Kidney (tissue), 14 donors: ENCODE measurements around the gene GUCY2C. TPM values are rescaled to one million over a fixed set of nuclear protein-coding genes. Genes with fewer than 3 reads are reported as not detected.

Experiments
- DNase-seq, 5 donors: peaks; one replicate each; pipeline ENCODE4 v3.0.0-alpha.2; 2013 to 2020
- FAIRE-seq: peaks from 2 replicates; lab custom pipeline; 2012; peaks lifted over from hg19 to GRCh38; lab: Jason Lieb, UNC
- H3K27ac ChIP-seq, 2 donors: one replicate each; pipeline ENCODE4 v1.7.0; 2013; ENCODE audit warnings: low read depth in 2 of 2, low read length in 2 of 2, inconsistent platforms in 1 of 2
- H3K27me3 ChIP-seq: one replicate; pipeline ENCODE4 v1.7.1; 2013; ENCODE audit warnings: low read length, inconsistent platforms; ENCODE audit not compliant: control insufficient read depth, insufficient read depth
- H3K36me3 ChIP-seq, 3 donors: one replicate each; pipeline versions ENCODE4 v1.7.0 to v1.7.1; 2013; ENCODE audit warnings: low read length in 3 of 3, control low read depth in 1 of 3, inconsistent platforms in 1 of 3; ENCODE audit not compliant: insufficient read depth in 3 of 3, control insufficient read depth in 2 of 3
- H3K4me1 ChIP-seq, 3 donors: one replicate each; pipeline versions ENCODE4 v1.7.0 to v1.7.1; 2013; ENCODE audit warnings: low read length in 3 of 3, inconsistent platforms in 1 of 3, low read depth in 1 of 3; ENCODE audit not compliant: control insufficient read depth in 2 of 3, insufficient read depth in 2 of 3
- H3K4me3 ChIP-seq, 3 donors: one replicate each; pipeline versions ENCODE4 v1.7.0 to v1.8.1; 2013; ENCODE audit warnings: low read length in 3 of 3, control low read depth in 1 of 3, inconsistent platforms in 1 of 3
- H3K9ac ChIP-seq, 3 donors: one replicate each; pipeline versions ENCODE4 v1.7.0 to v1.7.1; 2013; ENCODE audit warnings: low read length in 3 of 3, control low read depth in 1 of 3, inconsistent platforms in 1 of 3
- H3K9me3 ChIP-seq, 3 donors: one replicate each; pipeline versions ENCODE4 v1.7.0 to v1.7.1; 2013; ENCODE audit warnings: low read length in 3 of 3, control low read depth in 1 of 3, inconsistent platforms in 1 of 3; ENCODE audit not compliant: control insufficient read depth in 2 of 3, insufficient read depth in 1 of 3
- intact Hi-C: fragments of 100-400 bp; cut with DNase I; formaldehyde crosslinking; loops from one replicate; pipeline ENCODE4 v1.11.1; 2022
- polyA plus RNA-seq: library from polyadenylated mRNA; stranded (reverse); fragments of 350-450 nt; fragmentation: Illumina TruSeq; extraction: RNeasy Lipid Tissue Mini Kit (QIAGEN cat#74804); gene quantifications from one replicate; pipeline ENCODE4 v1.2.3, GENCODE V29; 2014; ENCODE audit warnings: low read depth, low replicate concordance; ENCODE audit not compliant: insufficient read depth
- total RNA-seq: library from RNA; stranded (reverse); fragmentation: NEBNext Ultra II Directional; extraction: Animal tissue kit (Norgen Biotek cat#: 25700); gene quantifications from one replicate; pipeline ENCODE4 v1.2.1, GENCODE V29; 2021
- TF ChIP-seq, protein P1 (sequence below): IDR thresholded peaks from 3 replicates; pipeline ENCODE4 v1.5.1; 2012; ENCODE audit warnings: mild to moderate bottlenecking, moderate library complexity, borderline replicate concordance; ENCODE audit not compliant: insufficient read depth; ENCODE audit errors: extremely low read depth
- donor health status: control.
- donor health status: control.
- donor health status: control.
- donor health status: control.
- donor health status: control.
- donor health status: DM: yes; HTN: yes; CAD: no.
- donor health status: Normal renal cell carcinoma (clear cell type).

Gene GUCY2C
- total and polyA plus RNA-seq, 2 donors from 2014 or later, result not detected

- no peak overlapping the region for H3K27ac ChIP-seq
- TF ChIP-seq, protein P1, sequence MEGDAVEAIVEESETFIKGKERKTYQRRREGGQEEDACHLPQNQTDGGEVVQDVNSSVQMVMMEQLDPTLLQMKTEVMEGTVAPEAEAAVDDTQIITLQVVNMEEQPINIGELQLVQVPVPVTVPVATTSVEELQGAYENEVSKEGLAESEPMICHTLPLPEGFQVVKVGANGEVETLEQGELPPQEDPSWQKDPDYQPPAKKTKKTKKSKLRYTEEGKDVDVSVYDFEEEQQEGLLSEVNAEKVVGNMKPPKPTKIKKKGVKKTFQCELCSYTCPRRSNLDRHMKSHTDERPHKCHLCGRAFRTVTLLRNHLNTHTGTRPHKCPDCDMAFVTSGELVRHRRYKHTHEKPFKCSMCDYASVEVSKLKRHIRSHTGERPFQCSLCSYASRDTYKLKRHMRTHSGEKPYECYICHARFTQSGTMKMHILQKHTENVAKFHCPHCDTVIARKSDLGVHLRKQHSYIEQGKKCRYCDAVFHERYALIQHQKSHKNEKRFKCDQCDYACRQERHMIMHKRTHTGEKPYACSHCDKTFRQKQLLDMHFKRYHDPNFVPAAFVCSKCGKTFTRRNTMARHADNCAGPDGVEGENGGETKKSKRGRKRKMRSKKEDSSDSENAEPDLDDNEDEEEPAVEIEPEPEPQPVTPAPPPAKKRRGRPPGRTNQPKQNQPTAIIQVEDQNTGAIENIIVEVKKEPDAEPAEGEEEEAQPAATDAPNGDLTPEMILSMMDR, result no peak
- intact Hi-C loops, result no loop called here
- H3K4me1 ChIP-seq, result no peaks in the 10 kb centered on the region
- H3K9me3 ChIP-seq, result no peaks in the 10 kb centered on the region
- no peaks in the 10 kb centered on the region for H3K36me3 ChIP-seq
- no peaks in the 10 kb centered on the region for H3K27me3 ChIP-seq
- DNase-seq (no peak), FAIRE-seq (no peak)
- H3K4me3 ChIP-seq, result no peak overlapping the region
- H3K9ac ChIP-seq, result no peak overlapping the region
Measured at GRCh38 chr12:14651371-14651770, 45.0 kb downstream of the GUCY2C start.

- no peaks in the 10 kb centered on the region for H3K36me3 ChIP-seq
- no peaks in the 10 kb centered on the region for H3K4me1 ChIP-seq
- intact Hi-C loops, result no loop called here
- FAIRE-seq (no peak), DNase-seq (no peak)
- H3K9ac ChIP-seq, result no peak overlapping the region
- no peaks in the 10 kb centered on the region for H3K9me3 ChIP-seq
- no peak overlapping the region for H3K4me3 ChIP-seq
- H3K27ac ChIP-seq, result no peak overlapping the region
- TF ChIP-seq, protein P1, result no peak
- no peaks in the 10 kb centered on the region for H3K27me3 ChIP-seq
Measured at GRCh38 chr12:14650789-14651188, 45.6 kb downstream of the GUCY2C start.

- H3K27ac ChIP-seq, result no peak overlapping the region
- no peaks in the 10 kb centered on the region for H3K36me3 ChIP-seq
- no peaks in the 10 kb centered on the region for H3K4me1 ChIP-seq
- no peaks in the 10 kb centered on the region for H3K27me3 ChIP-seq
- FAIRE-seq, result no peak
- H3K9me3 ChIP-seq, result no peaks in the 10 kb centered on the region
- TF ChIP-seq, protein P1, result no peak
- no peak overlapping the region for H3K9ac ChIP-seq
- intact Hi-C loops, result no loop called here
- no peak for DNase-seq
- H3K4me3 ChIP-seq, result no peak overlapping the region
Measured at GRCh38 chr12:14647028-14647750, 49.2 kb downstream of the GUCY2C start.

DNA sequence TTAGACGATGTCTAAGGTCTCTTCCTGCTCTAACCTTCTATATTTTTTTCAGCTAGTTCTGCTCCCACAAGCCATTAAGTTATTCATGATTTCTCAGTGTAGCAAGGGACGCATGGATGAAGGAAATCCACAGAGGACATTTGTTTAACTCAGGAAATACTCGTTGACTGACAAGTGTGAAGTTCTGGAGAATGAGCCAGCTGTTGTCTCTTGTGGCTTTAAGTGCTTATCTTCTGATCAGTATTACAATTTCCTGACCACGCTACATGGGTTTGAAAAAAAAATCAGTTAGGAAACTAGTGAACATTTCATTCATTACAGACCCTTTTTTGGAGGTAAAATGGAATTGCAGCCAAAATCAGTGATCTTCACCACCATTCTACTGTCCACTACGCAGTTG lies 53.1 kb downstream of the GUCY2C start:
- H3K27me3 ChIP-seq, result no peaks in the 10 kb centered on the region
- no peak overlapping the region for H3K9ac ChIP-seq
- H3K4me1 ChIP-seq, result no peaks in the 10 kb centered on the region
- no peaks in the 10 kb centered on the region for H3K9me3 ChIP-seq
- TF ChIP-seq, protein P1, result no peak
- DNase-seq (no peak), FAIRE-seq (no peak)
- no peak overlapping the region for H3K27ac ChIP-seq
- no peak overlapping the region for H3K4me3 ChIP-seq
- H3K36me3 ChIP-seq, result no peaks in the 10 kb centered on the region
- intact Hi-C loops, result no loop called here
